SK-N-MC (cell line): ENCODE results near the gene AGBL1.

Experiments
- FOXP2 ChIP-seq: optimal IDR thresholded peaks from 2 replicates; pipeline ENCODE3; 2011; ENCODE audit warnings: mild to moderate bottlenecking, moderate library complexity; ENCODE audit not compliant: insufficient read depth; ENCODE audit errors: extremely low read length, control extremely low read depth
- POLR2AphosphoS5 ChIP-seq: IDR thresholded peaks from 2 replicates; pipeline ENCODE4 v1.6.1; 2012; ENCODE audit warnings: mild to moderate bottlenecking, low read depth, low read length, borderline replicate concordance

DNA sequence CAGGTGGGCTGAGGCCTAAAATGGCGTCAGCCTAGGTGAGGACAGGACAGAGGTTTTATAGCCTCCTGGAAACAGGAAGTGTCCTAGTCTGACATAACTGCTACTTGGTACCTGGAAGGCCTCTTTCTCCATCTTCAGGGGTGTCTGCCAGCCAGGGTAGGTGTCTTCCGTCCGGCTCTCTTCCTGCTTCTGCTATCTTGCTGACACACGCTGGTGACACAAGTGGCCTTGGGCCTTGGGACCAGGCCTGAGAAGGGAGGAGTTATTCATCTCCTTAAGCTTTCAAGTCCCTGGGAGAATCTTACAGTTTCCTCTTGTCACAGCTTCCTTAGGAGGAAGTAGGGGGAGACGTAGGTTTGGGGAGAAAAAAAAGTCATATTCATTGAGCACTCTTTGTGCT lies 551.3 kb downstream of the AGBL1 start:
- TF ChIP-seq POLR2AphosphoS5 (no peak), FOXP2 (no peak)
